Measurements from ENCODE around the gene GC.

Gene GC

DNA sequence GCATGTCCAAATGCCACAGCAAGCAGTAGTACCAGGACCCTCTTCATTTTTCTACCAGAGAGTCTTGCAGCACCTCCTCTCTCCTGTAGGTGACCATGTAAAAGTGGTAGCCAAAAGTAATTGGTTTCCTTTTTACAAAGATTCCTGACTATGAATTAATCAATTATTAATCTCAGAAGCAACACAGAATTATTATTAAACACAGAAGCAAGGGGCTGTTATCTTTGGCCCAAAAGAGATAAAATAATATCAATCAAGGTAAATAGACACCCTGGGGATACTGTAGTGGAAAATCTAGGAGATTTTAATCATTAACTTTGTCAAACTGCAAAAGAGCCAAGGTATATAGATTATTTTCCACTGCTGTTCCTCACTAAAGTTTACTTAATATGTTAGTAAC is at the start of gene GC:
GC (minus strand) TSS at position 108 of the 400 bp plus-strand sequence; CDS start at position 47, 61 bp downstream.
- in situ Hi-C loops (cut with HindIII; ENCODE audit: low sequenced_read_pairs): no loop called here
- no peak for DNase-seq (ENCODE audit: low read depth)
- H3K4me3 ChIP-seq (ENCODE audit: low read depth, low read length): no peak within 1 kb of the TSS
- TF ChIP-seq, protein P1, sequence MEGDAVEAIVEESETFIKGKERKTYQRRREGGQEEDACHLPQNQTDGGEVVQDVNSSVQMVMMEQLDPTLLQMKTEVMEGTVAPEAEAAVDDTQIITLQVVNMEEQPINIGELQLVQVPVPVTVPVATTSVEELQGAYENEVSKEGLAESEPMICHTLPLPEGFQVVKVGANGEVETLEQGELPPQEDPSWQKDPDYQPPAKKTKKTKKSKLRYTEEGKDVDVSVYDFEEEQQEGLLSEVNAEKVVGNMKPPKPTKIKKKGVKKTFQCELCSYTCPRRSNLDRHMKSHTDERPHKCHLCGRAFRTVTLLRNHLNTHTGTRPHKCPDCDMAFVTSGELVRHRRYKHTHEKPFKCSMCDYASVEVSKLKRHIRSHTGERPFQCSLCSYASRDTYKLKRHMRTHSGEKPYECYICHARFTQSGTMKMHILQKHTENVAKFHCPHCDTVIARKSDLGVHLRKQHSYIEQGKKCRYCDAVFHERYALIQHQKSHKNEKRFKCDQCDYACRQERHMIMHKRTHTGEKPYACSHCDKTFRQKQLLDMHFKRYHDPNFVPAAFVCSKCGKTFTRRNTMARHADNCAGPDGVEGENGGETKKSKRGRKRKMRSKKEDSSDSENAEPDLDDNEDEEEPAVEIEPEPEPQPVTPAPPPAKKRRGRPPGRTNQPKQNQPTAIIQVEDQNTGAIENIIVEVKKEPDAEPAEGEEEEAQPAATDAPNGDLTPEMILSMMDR (IDR thresholded peaks at IDR 0.05; ENCODE audit: low read depth, low read length, missing control alignments): no peak

- in situ Hi-C loops (cut with HindIII; ENCODE audit: low sequenced_read_pairs): no loop called here
- no peak overlapping the region for H3K4me3 ChIP-seq (ENCODE audit: low read depth, low read length)
- TF ChIP-seq, protein P1 (IDR thresholded peaks at IDR 0.05; ENCODE audit: low read depth, low read length, missing control alignments): no peak
- DNase-seq (ENCODE audit: low read depth): no peak
These were observed 49.5 kb upstream of the GC start for GRCh38 chr4:71833232-71833900.

- in situ Hi-C loops (cut with HindIII; ENCODE audit: low sequenced_read_pairs): no loop called here
- H3K4me3 ChIP-seq (ENCODE audit: low read depth, low read length): no peak overlapping the region
- TF ChIP-seq, protein P1 (IDR thresholded peaks at IDR 0.05; ENCODE audit: low read depth, low read length, missing control alignments): no peak
- DNase-seq (ENCODE audit: low read depth): no peak
These were observed 48.2 kb upstream of the GC start for GRCh38 chr4:71832049-71832448.

DNA sequence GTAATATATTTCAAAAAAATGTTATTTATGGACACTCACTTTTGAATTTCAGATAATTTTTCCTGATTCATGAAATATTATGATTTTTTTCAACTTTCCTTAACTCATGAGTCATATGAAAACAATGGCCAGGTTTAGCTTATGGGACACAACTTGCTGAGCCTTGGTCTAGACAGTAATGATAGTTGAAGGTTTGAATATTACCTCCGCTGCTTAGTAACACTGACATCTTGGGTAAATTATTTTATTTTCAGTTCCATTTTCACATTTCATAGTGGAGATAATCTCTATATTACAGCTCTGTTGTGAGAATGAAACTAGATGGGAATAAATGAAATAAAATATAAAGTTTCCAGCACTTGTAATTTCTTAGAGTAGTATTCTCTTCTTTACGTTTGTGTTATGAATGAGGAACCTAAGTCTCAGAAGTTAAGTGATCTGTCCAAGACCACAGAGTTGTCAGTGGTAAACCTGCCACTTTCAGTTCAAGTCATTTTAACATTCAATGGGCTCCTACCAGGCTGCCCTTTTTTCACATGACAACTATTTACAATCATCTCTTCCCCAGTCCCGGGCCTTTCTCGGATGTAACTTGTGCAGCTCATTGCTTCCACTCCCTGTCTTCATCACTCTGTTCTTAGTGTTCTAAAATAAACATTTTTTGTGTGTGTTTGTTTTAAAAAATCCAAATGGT is 46.8 kb upstream of the GC start:
- DNase-seq (ENCODE audit: low read depth): no peak
- H3K4me3 ChIP-seq (ENCODE audit: low read depth, low read length): no peak overlapping the region
- TF ChIP-seq, protein P1 (IDR thresholded peaks at IDR 0.05; ENCODE audit: low read depth, low read length, missing control alignments): no peak
- in situ Hi-C loops (cut with HindIII; ENCODE audit: low sequenced_read_pairs): no loop called here

DNA sequence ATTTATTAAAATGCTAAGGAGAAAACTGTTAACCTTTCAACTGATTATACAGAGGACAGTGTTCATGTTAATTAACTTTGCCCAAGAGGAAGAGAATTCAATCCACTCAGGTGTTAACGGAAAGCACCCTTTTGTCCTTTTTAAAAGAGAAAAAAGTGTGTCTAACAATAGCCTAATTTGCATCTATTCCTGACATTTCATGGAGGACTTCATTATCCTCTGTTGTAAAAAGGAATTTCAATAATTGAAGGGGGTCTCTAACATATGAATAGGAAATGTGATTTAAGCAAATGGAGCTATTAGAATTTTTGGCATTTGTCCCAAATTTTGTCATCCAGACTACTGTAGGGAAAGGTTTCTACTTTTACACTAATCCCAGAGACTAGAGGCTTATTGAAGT is 44.6 kb upstream of the GC start:
- TF ChIP-seq, protein P1 (IDR thresholded peaks at IDR 0.05; ENCODE audit: low read depth, low read length, missing control alignments): no peak
- no peak overlapping the region for H3K4me3 ChIP-seq (ENCODE audit: low read depth, low read length)
- DNase-seq (ENCODE audit: low read depth): no peak
- in situ Hi-C loops (cut with HindIII; ENCODE audit: low sequenced_read_pairs): no loop called here

DNA sequence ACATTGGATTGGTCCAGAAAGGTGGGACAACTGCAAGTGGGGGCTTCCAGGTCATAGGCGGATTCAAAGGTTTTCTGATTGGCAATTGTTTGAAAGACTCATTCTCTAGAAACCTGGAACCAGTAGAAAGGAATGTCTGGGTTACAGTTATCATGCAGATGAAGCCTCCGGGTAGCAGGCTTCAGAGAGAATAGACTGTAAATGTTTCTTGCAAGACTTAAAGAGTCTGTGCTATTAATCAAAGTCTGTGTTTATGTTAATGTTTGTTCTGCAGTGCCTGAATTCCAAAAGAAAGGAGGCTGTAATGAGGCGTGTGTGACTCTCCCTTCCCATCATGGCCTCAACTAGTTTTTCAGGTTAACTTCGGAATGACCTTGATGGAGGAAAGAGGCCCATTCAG is 43.9 kb upstream of the GC start:
- in situ Hi-C loops (cut with HindIII; ENCODE audit: low sequenced_read_pairs): no loop called here
- TF ChIP-seq, protein P1 (IDR thresholded peaks at IDR 0.05; ENCODE audit: low read depth, low read length, missing control alignments): no peak

More for the DNA sequence above, 43.9 kb upstream of the GC start:
- no peak overlapping the region for H3K4me3 ChIP-seq (ENCODE audit: low read depth, low read length)
- no peak for DNase-seq (ENCODE audit: low read depth)

All from astrocyte of the cerebellum (primary cell).